RKO (cell line): ENCODE data around the gene LAMA4.

Experiments used
- DNase-seq: peaks from one replicate; pipeline ENCODE4 v3.0.0-alpha.2; 2016; ENCODE audit warnings: low spot score

The LAMA4 gene

GRCh38 chr6:112279031-112279935 is 24.9 kb upstream of the LAMA4 start:
- no peak for DNase-seq

- DNase-seq, result no peak
Observed at GRCh38 chr6:112275365-112275764, 21.0 kb upstream of the LAMA4 start.

- DNase-seq, result no peak
Observed at GRCh38 chr6:112274774-112275173, 20.4 kb upstream of the LAMA4 start.

- no peak for DNase-seq
Observed at GRCh38 chr6:112272799-112273198, 18.4 kb upstream of the LAMA4 start.

- DNase-seq, result no peak
Observed at GRCh38 chr6:112270756-112271155, 16.4 kb upstream of the LAMA4 start.

- no peak for DNase-seq
Observed at GRCh38 chr6:112269979-112270566, 15.7 kb upstream of the LAMA4 start.

- no peak for DNase-seq
Observed at GRCh38 chr6:112269114-112269513, 14.7 kb upstream of the LAMA4 start.

GRCh38 chr6:112268654-112269053 is 14.3 kb upstream of the LAMA4 start:
- DNase-seq, result no peak

GRCh38 chr6:112268019-112268418 is 13.7 kb upstream of the LAMA4 start:
- no peak for DNase-seq

- DNase-seq, result no peak
Observed at GRCh38 chr6:112266331-112266730, 12.0 kb upstream of the LAMA4 start.

- DNase-seq, result no peak
Observed at GRCh38 chr6:112259337-112259675, 4.9 kb upstream of the LAMA4 start.

- no peak for DNase-seq
Observed at GRCh38 chr6:112258642-112259336, 4.4 kb upstream of the LAMA4 start.

GRCh38 chr6:112257178-112257855 is 3.0 kb upstream of the LAMA4 start:
- no peak for DNase-seq

GRCh38 chr6:112254921-112255320 is 554 bp upstream of the LAMA4 start:
- no peak for DNase-seq

- DNase-seq, result no peak
Observed at GRCh38 chr6:112253498-112253840, 898 bp downstream of the LAMA4 start.

- no peak for DNase-seq
Observed at GRCh38 chr6:112252571-112253497, 1.5 kb downstream of the LAMA4 start.

GRCh38 chr6:112251171-112251875 is 3.0 kb downstream of the LAMA4 start:
- no peak for DNase-seq

- DNase-seq, result no peak
Observed at GRCh38 chr6:112249489-112249888, 4.9 kb downstream of the LAMA4 start.

GRCh38 chr6:112247275-112247674 is 7.1 kb downstream of the LAMA4 start:
- no peak for DNase-seq

GRCh38 chr6:112245511-112246203 is 8.7 kb downstream of the LAMA4 start:
- no peak for DNase-seq
